GM12878 (cell line): Measurements from ENCODE around the gene ZSCAN4. TPM values are rescaled to one million over a fixed set of nuclear protein-coding genes. Genes with fewer than 3 reads are reported as not detected.

Source experiments
- ATAC-seq: fragments of 200-7000 bp; cut with Tn5 transposase; 3 replicates; pipeline ENCODE4 v1.9.1; 2020; ENCODE audit warnings: mild to moderate bottlenecking, moderate library complexity
- BruUV-seq: library from RNA; stranded (reverse); fragments of 400-500 nt; replicated peaks from 2 replicates; lab custom pipeline; 2021; lab: Mats Ljungman, UMichigan
- CTCF ChIA-PET: fragments of 300-600 bp; sonication (Branson Sonifier 250); formaldehyde crosslinking; extraction: SDS; loops from one replicate; lab custom pipeline; 2021; ENCODE audit warnings: inconsistent platforms; lab: Yijun Ruan, JAX
- POLR2A ChIA-PET: fragments of 350-600 bp; formaldehyde crosslinking; extraction: SDS; loops from one replicate; lab custom pipeline; 2021; ENCODE audit warnings: inconsistent platforms; lab: Charles Lee
- RAD21 ChIA-PET: fragments of 300-600 bp; sonication (Branson Sonifier 250); formaldehyde crosslinking; loops from one replicate; lab custom pipeline; 2023; ENCODE audit warnings: antibody characterized with exemption; ENCODE audit not compliant: unreplicated experiment; lab: Charles Lee
- SMC1A ChIA-PET: fragments of 300-600 bp; sonication (Branson Sonifier 250); formaldehyde crosslinking; loops from one replicate; lab custom pipeline; 2023; ENCODE audit not compliant: unreplicated experiment, uncharacterized antibody; lab: Charles Lee
- DNase-seq: peaks from one replicate; pipeline ENCODE4 v3.0.0-alpha.2; 2011; ENCODE audit warnings: low read depth, low spot score
- FAIRE-seq: peaks from 3 replicates; lab custom pipeline; 2011; peaks lifted over from hg19 to GRCh38; lab: Jason Lieb, UNC
- H2AFZ ChIP-seq: 2 replicates; pipeline ENCODE4 v1.6.0; 2011; ENCODE audit warnings: low read depth, low read length, control low read depth; ENCODE audit not compliant: control insufficient read depth
- H3K27ac ChIP-seq: 2 replicates; pipeline ENCODE4 v1.5.1; 2011; ENCODE audit warnings: control low read depth; ENCODE audit not compliant: control insufficient read depth, insufficient read depth
- H3K27me3 ChIP-seq, 2 experiments: replicated peaks in 1 of 2; 2 replicates each; pipeline versions ENCODE4 v1.6.0 to v1.6.1; 2011; ENCODE audit warnings: low read length in 1 of 2; ENCODE audit not compliant: control insufficient read depth in 2 of 2, insufficient read depth in 2 of 2
- H3K36me3 ChIP-seq, 2 experiments: 2 replicates each; pipeline ENCODE4 v1.5.1; 2011; ENCODE audit warnings: low read length in 1 of 2; ENCODE audit not compliant: control insufficient read depth in 2 of 2, insufficient read depth in 2 of 2
- H3K4me1 ChIP-seq: 2 replicates; pipeline ENCODE4 v1.6.1; 2011; ENCODE audit warnings: mild to moderate bottlenecking, low read length, moderate library complexity, mixed read lengths; ENCODE audit not compliant: control insufficient read depth, insufficient read depth
- H3K4me2 ChIP-seq: 2 replicates; pipeline ENCODE4 v1.6.0; 2011; ENCODE audit warnings: control low read depth; ENCODE audit not compliant: control insufficient read depth, insufficient read depth
- H3K4me3 ChIP-seq: fragments of 200-600 bp; sonication (generic); 2 replicates; pipeline ENCODE4 v1.5.1; 2016
- H3K79me2 ChIP-seq: 2 replicates; pipeline ENCODE4 v1.6.0; 2011; ENCODE audit warnings: low read length; ENCODE audit not compliant: control insufficient read depth, insufficient read depth
- H3K9ac ChIP-seq: 2 replicates; pipeline ENCODE4 v1.8.0; 2011; ENCODE audit warnings: low read length, control low read depth, mixed read lengths; ENCODE audit not compliant: control insufficient read depth, insufficient read depth
- H3K9me3 ChIP-seq: replicated peaks from 3 replicates; pipeline ENCODE4 v1.5.1; 2011; ENCODE audit warnings: mild to moderate bottlenecking, low read length; ENCODE audit not compliant: control insufficient read depth, insufficient read depth
- H4K20me1 ChIP-seq: 2 replicates; pipeline ENCODE4 v1.6.0; 2011; ENCODE audit not compliant: control insufficient read depth, insufficient read depth
- EP300 ChIP-seq, 2 experiments: fragments of 150-350 bp in 1 of 2; IDR thresholded peaks; 2 replicates each; pipeline ENCODE4 v1.6.1; 2011 to 2012; ENCODE audit warnings: low read depth in 2 of 2, low read length in 2 of 2, borderline replicate concordance in 1 of 2, improper control_type of control experiment in 1 of 2, inconsistent platforms in 1 of 2; ENCODE audit not compliant: control insufficient read depth in 1 of 2
- FOXK2 ChIP-seq: fragments of 450-650 bp; IDR thresholded peaks from 2 replicates; pipeline ENCODE4 v1.6.1; 2017; ENCODE audit warnings: mild to moderate bottlenecking, moderate library complexity
- IKZF2 ChIP-seq, 2 experiments: fragments of 450-650 bp; IDR thresholded peaks; 2 replicates each; pipeline ENCODE4 v1.6.1; 2017; ENCODE audit warnings: mild to moderate bottlenecking in 2 of 2, moderate library complexity in 2 of 2
- MTA2 ChIP-seq: fragments of 450-650 bp; IDR thresholded peaks from 2 replicates; pipeline ENCODE4 v1.6.1; 2016; ENCODE audit warnings: low read depth, mild to moderate bottlenecking, moderate library complexity
- MXI1 ChIP-seq: fragments of 150-350 bp; IDR thresholded peaks from 2 replicates; pipeline ENCODE4 v1.6.1; 2011; ENCODE audit warnings: low read depth, mild to moderate bottlenecking, inconsistent platforms, low read length, improper control_type of control experiment
- NBN ChIP-seq: fragments of 450-650 bp; IDR thresholded peaks from 2 replicates; pipeline ENCODE4 v1.6.1; 2016
- RBBP5 ChIP-seq: fragments of 200-600 bp; sonication (generic); conservative IDR thresholded peaks from 2 replicates; pipeline ENCODE4 v1.6.1; 2016
- WGBS: methylation state at CpG from one replicate; pipeline ENCODE4 v1.1.6; 2016; ENCODE audit warnings: low lambda C conversion rate; ENCODE audit not compliant: insufficient replicate concordance, insufficient coverage; ENCODE audit errors: missing lambda C conversion rate; 5-methylcytosine and 5-hydroxymethylcytosine counted together
- in situ Hi-C: fragments of 300-500 bp; cut with MboI; formaldehyde crosslinking; loops from 9 replicates; pipeline ENCODE4 v1.14.3; 2018; ENCODE audit warnings: mixed read lengths
- intact Hi-C: fragments of 100-400 bp; cut with micrococcal nuclease; formaldehyde crosslinking; loops from one replicate; pipeline ENCODE4 v1.14.2; 2022; ENCODE audit not compliant: unreplicated experiment
- polyA plus RNA-seq, 11 experiments: library from polyadenylated mRNA; depleted of rRNA in 4 of 11; unstranded in 6 of 11; stranded (reverse) in 5 of 11; fragments of >200 nt; fragmentation: Nextera tagmentation in 4 of 11; fragmentation: Illumina TruSeq in 1 of 11; extraction: Ambion mirVana in 4 of 11; extraction: Trizol in 1 of 11; gene quantifications; 1 replicate in 1 of 11; 2 replicates in 10 of 11; pipeline versions ENCODE4 v1.2.1 to v1.2.3, GENCODE V29; 2011 to 2016; ENCODE audit warnings: inconsistent platforms in 2 of 11, missing spikeins in 2 of 11, low read depth in 1 of 11
- total RNA-seq, 4 experiments: library from RNA; depleted of rRNA in 3 of 4; stranded (reverse); fragments of >200 nt in 3 of 4; fragmentation: Illumina TruSeq in 1 of 4; extraction: Trizol in 1 of 4; gene quantifications; 2 replicates each; pipeline versions ENCODE4 v1.2.1 to v1.2.3, GENCODE V29; 2013 to 2021
- TF ChIP-seq, protein P1 (sequence below): fragments of 450-650 bp; IDR thresholded peaks from 2 replicates; pipeline ENCODE4 v1.6.1; 2017; ENCODE audit warnings: mild to moderate bottlenecking
- TF ChIP-seq, protein P2 (sequence below), 3 experiments: IDR thresholded peaks in 2 of 3; conservative IDR thresholded peaks in 1 of 3; 2 replicates each; pipeline ENCODE4 v1.5.1; 2011; ENCODE audit warnings: low read depth in 3 of 3, low read length in 3 of 3, mild to moderate bottlenecking in 3 of 3, control low read depth in 2 of 3, moderate library complexity in 2 of 3, inconsistent platforms in 1 of 3, mixed read lengths in 1 of 3; ENCODE audit not compliant: control insufficient read depth in 2 of 3, insufficient read depth in 1 of 3; ENCODE audit errors: extremely low read depth in 1 of 3
- TF ChIP-seq, protein P3 (sequence below): fragments of 450-650 bp; IDR thresholded peaks from 2 replicates; pipeline ENCODE4 v1.6.1; 2017; ENCODE audit warnings: borderline replicate concordance

Gene ZSCAN4
- total and polyA plus RNA-seq, 10 of the 15 experiments (the other 5 are each of a cell fraction or from before 2014, with no cell fraction given): 0.04 to 0.10 (median 0.06) TPM; not detected in 7

DNA sequence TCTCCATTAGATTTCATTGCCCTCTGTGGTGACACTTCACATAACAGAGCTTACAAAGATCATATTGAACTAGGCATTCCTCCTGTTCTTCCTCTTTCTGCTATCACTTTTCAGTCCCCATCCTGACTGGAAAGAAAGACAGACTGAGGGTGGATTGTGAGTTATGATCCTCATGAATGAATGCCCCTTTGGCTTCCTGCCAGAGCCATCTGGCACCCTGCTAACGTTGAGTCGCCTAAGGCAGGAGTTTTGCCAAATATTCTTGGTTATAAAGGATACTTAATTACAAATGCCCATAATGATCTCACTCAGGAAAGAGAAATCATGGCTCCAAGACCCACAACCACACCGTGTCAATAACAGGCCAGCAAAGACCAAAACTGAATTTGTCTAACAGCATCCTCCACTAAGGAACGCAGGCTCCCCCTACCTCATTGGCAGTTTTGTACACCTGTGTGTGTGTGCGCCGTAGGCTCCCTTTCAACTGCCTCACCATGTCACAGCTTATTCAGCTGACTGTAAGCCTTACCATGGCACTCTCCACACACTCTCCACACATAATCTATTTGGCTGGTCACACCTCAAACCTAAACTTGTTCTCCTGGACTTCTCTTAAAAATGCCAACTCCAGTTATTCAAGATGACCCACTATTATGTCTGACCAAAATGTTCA is 20.3 kb upstream of the ZSCAN4 start:
- intact Hi-C loops (no loop called here), in situ Hi-C loops (no loop called here)
- no peak for TF ChIP-seq MTA2
- TF ChIP-seq IKZF2 (IDR thresholded peaks at IDR 0.05): no peak
- TF ChIP-seq RBBP5: no peak
- TF ChIP-seq, protein P1, sequence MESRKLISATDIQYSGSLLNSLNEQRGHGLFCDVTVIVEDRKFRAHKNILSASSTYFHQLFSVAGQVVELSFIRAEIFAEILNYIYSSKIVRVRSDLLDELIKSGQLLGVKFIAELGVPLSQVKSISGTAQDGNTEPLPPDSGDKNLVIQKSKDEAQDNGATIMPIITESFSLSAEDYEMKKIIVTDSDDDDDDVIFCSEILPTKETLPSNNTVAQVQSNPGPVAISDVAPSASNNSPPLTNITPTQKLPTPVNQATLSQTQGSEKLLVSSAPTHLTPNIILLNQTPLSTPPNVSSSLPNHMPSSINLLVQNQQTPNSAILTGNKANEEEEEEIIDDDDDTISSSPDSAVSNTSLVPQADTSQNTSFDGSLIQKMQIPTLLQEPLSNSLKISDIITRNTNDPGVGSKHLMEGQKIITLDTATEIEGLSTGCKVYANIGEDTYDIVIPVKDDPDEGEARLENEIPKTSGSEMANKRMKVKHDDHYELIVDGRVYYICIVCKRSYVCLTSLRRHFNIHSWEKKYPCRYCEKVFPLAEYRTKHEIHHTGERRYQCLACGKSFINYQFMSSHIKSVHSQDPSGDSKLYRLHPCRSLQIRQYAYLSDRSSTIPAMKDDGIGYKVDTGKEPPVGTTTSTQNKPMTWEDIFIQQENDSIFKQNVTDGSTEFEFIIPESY: no peak
- TF ChIP-seq FOXK2: no peak
- TF ChIP-seq NBN: no peak
- TF ChIP-seq MXI1: no peak
- TF ChIP-seq, protein P2, sequence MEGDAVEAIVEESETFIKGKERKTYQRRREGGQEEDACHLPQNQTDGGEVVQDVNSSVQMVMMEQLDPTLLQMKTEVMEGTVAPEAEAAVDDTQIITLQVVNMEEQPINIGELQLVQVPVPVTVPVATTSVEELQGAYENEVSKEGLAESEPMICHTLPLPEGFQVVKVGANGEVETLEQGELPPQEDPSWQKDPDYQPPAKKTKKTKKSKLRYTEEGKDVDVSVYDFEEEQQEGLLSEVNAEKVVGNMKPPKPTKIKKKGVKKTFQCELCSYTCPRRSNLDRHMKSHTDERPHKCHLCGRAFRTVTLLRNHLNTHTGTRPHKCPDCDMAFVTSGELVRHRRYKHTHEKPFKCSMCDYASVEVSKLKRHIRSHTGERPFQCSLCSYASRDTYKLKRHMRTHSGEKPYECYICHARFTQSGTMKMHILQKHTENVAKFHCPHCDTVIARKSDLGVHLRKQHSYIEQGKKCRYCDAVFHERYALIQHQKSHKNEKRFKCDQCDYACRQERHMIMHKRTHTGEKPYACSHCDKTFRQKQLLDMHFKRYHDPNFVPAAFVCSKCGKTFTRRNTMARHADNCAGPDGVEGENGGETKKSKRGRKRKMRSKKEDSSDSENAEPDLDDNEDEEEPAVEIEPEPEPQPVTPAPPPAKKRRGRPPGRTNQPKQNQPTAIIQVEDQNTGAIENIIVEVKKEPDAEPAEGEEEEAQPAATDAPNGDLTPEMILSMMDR (IDR thresholded peaks at IDR 0.05 in 2 of 3, conservative IDR thresholded peaks at IDR 0.05 in 1 of 3; ENCODE audit: control insufficient read depth in 2 of 3, extremely low read depth in 1 of 3, insufficient read depth in 1 of 3, low read depth in 3 of 3, low read length in 3 of 3): no peak
- TF ChIP-seq, protein P3, sequence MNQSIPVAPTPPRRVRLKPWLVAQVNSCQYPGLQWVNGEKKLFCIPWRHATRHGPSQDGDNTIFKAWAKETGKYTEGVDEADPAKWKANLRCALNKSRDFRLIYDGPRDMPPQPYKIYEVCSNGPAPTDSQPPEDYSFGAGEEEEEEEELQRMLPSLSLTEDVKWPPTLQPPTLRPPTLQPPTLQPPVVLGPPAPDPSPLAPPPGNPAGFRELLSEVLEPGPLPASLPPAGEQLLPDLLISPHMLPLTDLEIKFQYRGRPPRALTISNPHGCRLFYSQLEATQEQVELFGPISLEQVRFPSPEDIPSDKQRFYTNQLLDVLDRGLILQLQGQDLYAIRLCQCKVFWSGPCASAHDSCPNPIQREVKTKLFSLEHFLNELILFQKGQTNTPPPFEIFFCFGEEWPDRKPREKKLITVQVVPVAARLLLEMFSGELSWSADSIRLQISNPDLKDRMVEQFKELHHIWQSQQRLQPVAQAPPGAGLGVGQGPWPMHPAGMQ: no peak
- TF ChIP-seq EP300 (IDR thresholded peaks at IDR 0.05; ENCODE audit: borderline replicate concordance in 1 of 2, control insufficient read depth in 1 of 2, low read depth in 2 of 2, low read length in 2 of 2): no peak
- Histone ChIP-seq H3K79me2 (no peaks in the 10 kb centered on the region), H4K20me1 (no peaks in the 10 kb centered on the region), H3K9me3 (peaks cover 2% of the 10 kb centered on the region; the same call in 2 of the 3 replicates), H3K9ac (no peak overlapping the region), H3K4me3 (no peak overlapping the region), H3K27ac (no peak overlapping the region), H3K4me1 (no peaks in the 10 kb centered on the region), H3K36me3 (no peaks in the 10 kb centered on the region), H3K27me3 (no peaks in the 10 kb centered on the region), H3K4me2 (no peak overlapping the region), H2AFZ (no peak overlapping the region)
- RAD21 ChIA-PET: no interaction called here
- FAIRE-seq (no peak), DNase-seq (no peak), ATAC-seq (no peak)
- CTCF ChIA-PET: no interaction called here
- WGBS: 55% methylated on average over 6 of the region's 6 CpGs
- POLR2A ChIA-PET: no interaction called here
- BruUV-seq: no TSS peak
- SMC1A ChIA-PET: no interaction called here
